GM19463 (cell line): ENCODE data around the gene PGS1.

Source experiments
- ATAC-seq: cut with Tn5 transposase; IDR thresholded peaks from one replicate; pipeline ENCODE4 v1.9.1; 2021; ENCODE audit warnings: mild to moderate bottlenecking, moderate library complexity; ENCODE audit not compliant: unreplicated experiment

Gene PGS1

GRCh38 chr17:78346605-78347250 lies 31.7 kb upstream of the PGS1 start:
- ATAC-seq = no peak

GRCh38 chr17:78347453-78347852 lies 31.0 kb upstream of the PGS1 start:
- no peak for ATAC-seq

- ATAC-seq = no peak
Measured at GRCh38 chr17:78348055-78348770, 30.2 kb upstream of the PGS1 start.

- no peak for ATAC-seq
Measured at GRCh38 chr17:78349891-78350642, 28.4 kb upstream of the PGS1 start.

- no peak for ATAC-seq
Measured at GRCh38 chr17:78351449-78352006, 26.9 kb upstream of the PGS1 start.

GRCh38 chr17:78353834-78354233 lies 24.6 kb upstream of the PGS1 start:
- ATAC-seq = no peak

- no peak for ATAC-seq
Measured at GRCh38 chr17:78355045-78355641, 23.3 kb upstream of the PGS1 start.

GRCh38 chr17:78355701-78356100 lies 22.7 kb upstream of the PGS1 start:
- ATAC-seq = no peak

GRCh38 chr17:78356101-78356713 lies 22.2 kb upstream of the PGS1 start:
- ATAC-seq = peak; percentile 57

- no peak for ATAC-seq
Measured at GRCh38 chr17:78357177-78357586, 21.3 kb upstream of the PGS1 start.

- ATAC-seq = no peak
Measured at GRCh38 chr17:78357672-78358537, 20.5 kb upstream of the PGS1 start.

- ATAC-seq = no peak
Measured at GRCh38 chr17:78358538-78359320, 19.7 kb upstream of the PGS1 start.

GRCh38 chr17:78359321-78359996 lies 19.0 kb upstream of the PGS1 start:
- no peak for ATAC-seq

GRCh38 chr17:78359997-78360370 lies 18.5 kb upstream of the PGS1 start, which contains the start of gene SOCS3:
Gene SOCS3 (minus strand): TSS chr17:78360077. CDS start chr17:78359095, 982 bp downstream.
- ATAC-seq = peak; percentile 45

- ATAC-seq = peak; percentile 6
Measured at GRCh38 chr17:78360371-78361224, 17.9 kb upstream of the PGS1 start.

GRCh38 chr17:78361225-78361701 lies 17.2 kb upstream of the PGS1 start:
- ATAC-seq = no peak

GRCh38 chr17:78362232-78362631 lies 16.2 kb upstream of the PGS1 start:
- no peak for ATAC-seq
